Activated CD4-positive, CD25-positive, alpha-beta regulatory T cell treated with anti-CD3 and anti-CD28 coated beads, Interleukin-2, amount 50 U/mL, for 72 hours (primary cell): ENCODE results near the gene SENP5.

Experiments
- DNase-seq: peaks from one replicate; pipeline ENCODE4 v3.0.0; 2021

The SENP5 gene

DNA sequence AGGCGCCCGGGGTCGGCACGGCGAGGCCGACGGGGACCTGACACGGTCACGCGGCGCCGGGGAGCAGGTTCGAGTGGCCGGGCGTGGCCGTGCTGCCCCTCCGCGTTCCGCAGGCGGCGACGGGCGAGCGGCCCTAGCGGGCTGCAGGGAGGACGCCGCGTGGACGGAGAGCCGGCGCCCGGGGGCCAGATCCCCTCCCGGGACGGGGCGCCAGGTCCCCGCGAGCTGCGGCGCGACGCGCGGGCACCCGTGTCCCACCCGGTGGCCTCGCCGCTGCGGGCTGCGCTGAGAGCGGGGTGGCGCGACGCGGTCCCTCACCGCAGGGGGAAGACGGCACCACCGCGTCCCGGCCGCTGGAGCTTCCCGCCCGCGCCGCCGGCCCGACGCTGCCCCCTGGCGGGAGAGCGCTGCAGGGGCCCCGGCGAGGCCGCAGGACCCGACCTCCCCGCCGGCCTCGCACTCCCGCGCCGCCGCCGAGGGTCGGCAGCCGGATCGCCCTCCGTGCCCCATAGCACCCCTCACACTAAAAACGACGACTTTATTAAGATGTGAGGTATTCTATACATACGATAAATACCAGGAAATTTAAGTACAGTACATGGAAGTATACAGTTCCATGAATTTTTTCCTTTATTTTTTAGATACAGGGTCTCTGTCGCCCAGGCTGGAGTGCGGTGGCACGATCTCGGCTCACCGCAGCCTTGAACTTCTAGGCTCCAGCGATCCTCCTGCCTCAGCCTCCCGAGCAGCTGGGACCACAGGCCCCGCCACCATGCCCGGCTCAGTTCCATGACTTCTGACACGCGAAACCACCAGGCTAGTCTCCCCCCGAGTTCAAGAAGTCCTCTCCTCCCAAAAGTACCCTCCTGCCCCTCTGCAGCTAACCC is 102.2 kb downstream of the SENP5 start:
- peak; percentile 80 for DNase-seq

DNA sequence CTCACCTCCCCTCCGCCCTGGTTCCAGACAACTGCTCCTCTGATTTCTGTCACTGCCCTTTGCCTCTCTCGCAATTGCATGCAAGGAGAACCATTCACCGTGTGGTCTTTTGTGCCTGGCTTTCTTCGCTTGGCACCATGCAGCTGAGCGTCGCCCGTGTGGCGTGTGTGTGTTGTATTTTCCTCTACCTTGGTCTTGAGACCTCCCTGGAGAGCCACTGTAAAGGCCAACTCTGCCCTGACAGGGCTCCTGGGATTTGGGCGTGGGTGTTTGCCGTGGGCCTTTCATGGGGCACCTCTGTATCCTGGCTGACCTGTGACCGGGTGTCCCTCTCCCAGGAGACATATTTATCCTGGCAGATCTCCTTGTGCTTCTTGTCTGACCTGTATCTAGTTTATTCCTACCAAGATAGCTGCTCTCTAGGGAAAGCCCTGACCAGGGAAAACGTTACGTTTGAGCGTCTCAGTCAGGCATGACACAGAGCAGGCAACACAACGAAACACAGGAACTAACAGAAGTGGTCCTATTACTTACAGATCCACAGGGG is 102.9 kb downstream of the SENP5 start:
- no peak for DNase-seq

GRCh38 chr3:196971094-196971698 is 103.5 kb downstream of the SENP5 start:
- no peak for DNase-seq

GRCh38 chr3:196974661-196975060 is 106.9 kb downstream of the SENP5 start:
- DNase-seq, result no peak

DNA sequence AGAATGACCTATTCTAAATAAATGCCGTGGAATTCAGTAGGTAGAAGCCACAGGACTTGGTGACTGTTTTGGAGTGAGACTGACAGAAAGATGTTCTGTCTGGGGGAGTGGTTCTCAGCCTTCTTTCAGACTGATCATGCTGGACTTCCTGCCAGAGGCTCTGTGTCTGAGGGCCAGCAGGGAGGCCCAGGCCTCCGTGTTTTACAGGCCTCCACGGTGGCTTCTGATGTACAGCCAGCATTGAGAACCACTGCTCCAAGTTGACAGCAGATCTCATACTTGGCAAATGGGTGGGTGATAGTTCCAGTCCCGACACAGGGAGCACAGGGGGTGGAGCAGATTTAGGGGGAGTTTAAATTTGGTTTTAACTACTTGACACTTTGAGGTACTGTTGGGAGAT is 107.6 kb downstream of the SENP5 start:
- no peak for DNase-seq

DNA sequence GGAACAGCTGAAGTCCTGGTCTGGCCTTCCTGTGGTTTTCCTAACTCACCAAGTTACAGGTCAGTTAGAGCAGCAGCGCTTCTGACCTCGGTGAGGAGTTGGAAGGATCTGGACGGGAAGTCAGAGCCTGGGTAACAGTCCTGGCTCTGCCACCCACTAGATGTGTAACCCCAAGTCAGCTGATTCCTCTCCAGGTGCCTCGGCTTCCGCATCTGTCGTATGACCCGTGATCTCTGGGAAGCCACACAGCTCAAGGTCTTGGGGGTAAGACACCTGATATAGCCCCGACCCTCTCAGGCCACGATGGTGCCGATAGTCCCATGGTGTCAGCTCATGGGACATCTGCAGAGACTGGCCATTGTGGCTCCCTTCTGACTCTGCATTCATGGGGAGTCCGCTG is 109.2 kb downstream of the SENP5 start:
- no peak for DNase-seq

DNA sequence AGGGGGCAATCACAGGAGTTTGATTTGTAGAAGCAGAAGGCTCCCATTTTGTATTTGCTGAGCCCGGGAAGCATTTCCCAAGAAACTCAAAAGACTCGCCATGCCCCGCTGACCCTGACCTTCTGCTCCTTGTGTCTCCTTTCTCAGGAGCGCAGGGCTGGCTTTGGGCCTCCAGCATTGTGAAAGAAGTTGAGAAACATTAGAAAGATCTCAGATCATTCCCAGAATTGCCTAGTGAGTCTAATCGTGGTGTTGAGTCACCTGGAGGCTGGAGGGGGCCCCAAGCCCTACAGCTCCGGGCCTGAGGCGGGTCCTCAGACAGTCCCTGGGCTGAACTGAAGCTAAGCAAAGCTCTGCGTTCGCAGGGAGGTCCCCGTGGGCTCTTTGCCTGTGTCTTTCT is 111.8 kb downstream of the SENP5 start:
- no peak for DNase-seq

DNA sequence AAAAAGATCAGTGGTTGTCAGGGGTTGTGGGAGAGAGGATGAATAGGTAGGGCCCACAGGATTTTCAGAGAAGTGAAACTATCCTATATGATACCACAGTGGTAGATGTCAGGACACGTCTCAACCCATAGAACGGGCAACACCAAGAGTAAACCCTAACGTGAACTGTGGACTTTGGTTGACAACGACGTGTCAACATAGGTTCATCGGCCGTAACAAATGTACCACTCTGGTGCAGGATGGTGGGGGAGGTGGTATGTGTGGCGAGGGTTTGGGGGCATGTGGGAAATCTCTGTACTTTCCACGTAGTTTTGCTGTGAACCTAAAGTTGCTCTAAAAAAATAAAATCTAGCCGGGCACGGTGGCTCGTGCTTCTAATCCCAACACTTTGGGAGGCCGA is 113.9 kb downstream of the SENP5 start:
- no peak for DNase-seq

- no peak for DNase-seq
Observed at GRCh38 chr3:196983186-196983585, 115.5 kb downstream of the SENP5 start.
